GM12873 (cell line): ENCODE results near the gene KSR1.

Source experiments
- TF ChIP-seq, protein P1 (sequence below): IDR thresholded peaks from 2 replicates; pipeline ENCODE4 v1.5.1; 2012; ENCODE audit warnings: low read depth, mild to moderate bottlenecking, moderate library complexity, low read length, control low read depth; ENCODE audit not compliant: insufficient read depth; ENCODE audit errors: missing control alignments

KSR1 gene

GRCh38 chr17:27466743-27467375 lies 10.6 kb downstream of the KSR1 start:
- TF ChIP-seq, protein P1, sequence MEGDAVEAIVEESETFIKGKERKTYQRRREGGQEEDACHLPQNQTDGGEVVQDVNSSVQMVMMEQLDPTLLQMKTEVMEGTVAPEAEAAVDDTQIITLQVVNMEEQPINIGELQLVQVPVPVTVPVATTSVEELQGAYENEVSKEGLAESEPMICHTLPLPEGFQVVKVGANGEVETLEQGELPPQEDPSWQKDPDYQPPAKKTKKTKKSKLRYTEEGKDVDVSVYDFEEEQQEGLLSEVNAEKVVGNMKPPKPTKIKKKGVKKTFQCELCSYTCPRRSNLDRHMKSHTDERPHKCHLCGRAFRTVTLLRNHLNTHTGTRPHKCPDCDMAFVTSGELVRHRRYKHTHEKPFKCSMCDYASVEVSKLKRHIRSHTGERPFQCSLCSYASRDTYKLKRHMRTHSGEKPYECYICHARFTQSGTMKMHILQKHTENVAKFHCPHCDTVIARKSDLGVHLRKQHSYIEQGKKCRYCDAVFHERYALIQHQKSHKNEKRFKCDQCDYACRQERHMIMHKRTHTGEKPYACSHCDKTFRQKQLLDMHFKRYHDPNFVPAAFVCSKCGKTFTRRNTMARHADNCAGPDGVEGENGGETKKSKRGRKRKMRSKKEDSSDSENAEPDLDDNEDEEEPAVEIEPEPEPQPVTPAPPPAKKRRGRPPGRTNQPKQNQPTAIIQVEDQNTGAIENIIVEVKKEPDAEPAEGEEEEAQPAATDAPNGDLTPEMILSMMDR, result no peak

DNA sequence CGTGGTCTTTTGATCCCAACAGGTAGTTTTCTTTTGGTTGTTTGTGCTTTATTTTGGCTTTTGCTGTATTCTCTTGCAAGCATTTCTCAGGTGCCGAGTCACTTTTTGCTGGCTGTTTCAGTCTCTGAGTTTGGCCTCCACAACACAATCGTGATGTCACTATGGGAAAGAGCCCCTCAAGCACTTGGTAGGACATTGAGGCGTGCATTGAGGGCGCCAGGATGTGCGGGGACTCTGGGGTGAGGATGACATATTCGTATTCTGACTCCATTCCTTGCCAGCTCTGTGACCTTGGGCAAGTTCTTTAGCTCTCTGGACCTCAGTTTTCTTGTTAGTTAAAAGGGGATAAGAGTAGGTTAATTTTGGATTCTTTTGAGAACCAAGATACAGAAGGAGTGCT lies 13.0 kb downstream of the KSR1 start:
- TF ChIP-seq, protein P1, result no peak

- TF ChIP-seq, protein P1, result no peak
Measured at GRCh38 chr17:27471321-27472269, 15.3 kb downstream of the KSR1 start.

GRCh38 chr17:27473190-27473747 lies 17.0 kb downstream of the KSR1 start:
- TF ChIP-seq, protein P1, result no peak

DNA sequence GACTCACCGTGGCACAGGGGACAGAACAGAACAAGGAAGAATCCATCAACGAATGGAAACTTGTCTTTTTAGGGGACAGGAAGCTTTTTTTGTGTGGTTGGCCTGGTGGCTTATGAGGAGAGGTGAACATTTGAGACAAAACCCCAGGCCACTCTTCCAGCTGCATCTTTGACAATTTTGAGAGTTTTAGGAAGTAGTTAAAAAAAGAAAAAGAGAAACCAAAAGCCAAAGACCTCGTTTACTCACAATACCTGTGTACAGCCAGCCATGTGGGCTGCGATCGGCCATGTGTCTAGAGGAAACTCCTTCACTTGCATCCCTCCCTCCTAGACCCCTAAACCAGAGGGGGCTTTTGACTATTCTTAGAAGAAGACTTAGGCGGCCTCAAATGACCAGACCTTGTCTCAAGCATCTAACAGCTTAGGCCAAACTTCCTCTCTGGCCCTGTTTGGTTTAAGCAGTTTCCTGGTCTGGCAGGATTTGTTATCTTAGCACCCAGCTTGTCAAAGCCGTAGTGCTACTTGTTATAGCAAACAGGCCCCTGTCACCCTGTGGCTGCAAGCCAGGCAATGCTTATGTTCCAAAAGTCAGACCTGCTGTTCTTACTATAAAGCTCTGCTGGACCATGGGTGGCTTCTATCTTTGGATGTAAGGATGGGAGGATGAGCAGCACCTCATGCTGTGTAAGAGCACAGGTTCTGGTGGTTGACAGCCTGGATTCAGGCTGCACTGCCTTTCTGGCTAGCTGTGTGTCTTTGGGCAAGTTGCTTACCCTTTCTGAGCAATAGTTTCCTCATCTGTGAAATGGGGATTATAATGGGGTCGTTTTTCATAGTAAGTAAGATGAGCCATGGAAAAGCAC lies 17.7 kb downstream of the KSR1 start:
- TF ChIP-seq, protein P1, result no peak

DNA sequence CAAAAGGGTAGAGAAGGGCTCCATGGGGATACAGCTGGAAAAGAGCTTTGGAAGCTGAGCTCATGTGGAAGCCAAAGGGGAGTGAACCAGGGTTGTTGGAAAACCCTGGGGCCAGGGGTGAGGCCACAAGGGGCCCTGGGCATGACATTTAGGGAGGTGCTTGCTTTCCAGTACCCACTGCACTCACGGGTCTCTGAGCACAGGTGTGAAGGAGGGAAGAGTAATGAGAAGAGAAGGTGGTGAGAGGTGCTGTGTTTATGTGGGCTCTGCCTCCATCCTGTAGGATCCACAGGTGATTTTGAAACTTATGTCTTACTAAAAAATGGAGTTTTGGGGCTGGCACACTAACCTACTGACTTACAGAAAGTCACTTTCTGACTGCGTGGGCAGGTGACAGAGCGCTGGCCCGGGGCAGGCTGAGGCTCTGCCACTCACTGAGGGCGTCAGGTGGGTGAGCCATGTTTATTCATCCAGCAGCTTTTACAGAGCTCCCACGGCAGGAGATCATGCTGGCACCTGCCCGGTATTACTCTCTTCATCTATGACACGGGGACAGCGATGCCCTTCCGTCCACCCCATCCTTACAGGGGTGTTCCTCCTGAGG lies 18.9 kb downstream of the KSR1 start:
- TF ChIP-seq, protein P1, result no peak
